ENCODE results near the gene STARD10. TPM values are rescaled to one million over a fixed set of nuclear protein-coding genes. Genes with fewer than 3 reads are reported as not detected.

The STARD10 gene
- total and polyA plus RNA-seq, 8 donors, result 99.5 to 366 (median 164) TPM

- whole genome bisulfite sequencing, 2 donors, result 51 to 52% methylated on average over 8 of the region's 8 CpGs
- Histone ChIP-seq H3K9me3 (no peaks in the 10 kb centered on the region), H3K4me1 (peaks cover 7 to 18% (median 12%) of the 10 kb centered on the region in 3 donors), H3K4me3 (no peak overlapping the region), H3K27ac (peak overlapping the region; percentile 36 to 63 (median 50)), H3K27me3 (no peaks in the 10 kb centered on the region), H3K36me3 (no peaks in the 10 kb centered on the region)
- peak; percentile 26 to 52 (median 38) for ATAC-seq
- no peak for FAIRE-seq
- intact Hi-C loops (cut with DNase I), result loop anchor here in 1 of 3 donors (10.0 kb wide), 1 partner anchor 62 kb away; no protein-coding TSS in a partner anchor
- peak in 1 of 6 donors; percentile 42 for DNase-seq
- no peak for TF ChIP-seq CTCF (IDR thresholded peaks at IDR 0.05)
These were observed 7.3 kb downstream of the STARD10 start for GRCh38 chr11:72786305-72787215.

- no peaks in the 10 kb centered on the region for H3K36me3 ChIP-seq
- H3K9me3 ChIP-seq, result no peaks in the 10 kb centered on the region
- TF ChIP-seq CTCF (IDR thresholded peaks at IDR 0.05), result no peak
- intact Hi-C loops (cut with DNase I), result loop anchor here in 1 of 3 donors (10.0 kb wide), 1 partner anchor 60 kb away; no protein-coding TSS in a partner anchor
- ATAC-seq (no peak), FAIRE-seq (no peak), DNase-seq (no peak)
- no peak overlapping the region for H3K27ac ChIP-seq
- H3K4me3 ChIP-seq, result no peak overlapping the region
- peaks cover 7 to 26% (median 13%) of the 10 kb centered on the region in 3 donors for H3K4me1 ChIP-seq
- H3K27me3 ChIP-seq, result no peaks in the 10 kb centered on the region
- WGBS, 2 donors, result 86 to 89% methylated on average over 10 of the region's 10 CpGs
These were observed 9.2 kb downstream of the STARD10 start for GRCh38 chr11:72784662-72785061.

- no peak overlapping the region for H3K27ac ChIP-seq
- peaks cover 11 to 38% (median 23%) of the 10 kb centered on the region in 3 donors for H3K4me1 ChIP-seq
- H3K36me3 ChIP-seq, result no peaks in the 10 kb centered on the region
- ATAC-seq, result no peak
- H3K4me3 ChIP-seq, result no peak overlapping the region
- no peak for TF ChIP-seq CTCF (IDR thresholded peaks at IDR 0.05)
- intact Hi-C loops (cut with DNase I), result loop anchor here in 1 of 3 donors (10.0 kb wide), 1 partner anchor 59 kb away; no protein-coding TSS in a partner anchor
- no peak for FAIRE-seq
- 86 to 87% methylated on average over 2 of the region's 2 CpGs for WGBS, 2 donors
- H3K9me3 ChIP-seq, result no peaks in the 10 kb centered on the region
- DNase-seq, result no peak
- H3K27me3 ChIP-seq, result no peaks in the 10 kb centered on the region
These were observed 10.5 kb downstream of the STARD10 start for GRCh38 chr11:72783144-72783905.

GRCh38 chr11:72782081-72782920 is 11.5 kb downstream of the STARD10 start:
- intact Hi-C loops (cut with DNase I), result loop anchor here in 1 of 3 donors (10.0 kb wide), 1 partner anchor 58 kb away; no protein-coding TSS in a partner anchor
- 20 to 25% methylated on average over 14 of the region's 14 CpGs for WGBS, 2 donors

More at GRCh38 chr11:72782081-72782920, 11.5 kb downstream of the STARD10 start:
- FAIRE-seq, result no peak
- Histone ChIP-seq H3K27me3 (no peaks in the 10 kb centered on the region), H3K4me3 (peak overlapping the region; percentile 26 to 77 (median 63)), H3K27ac (peak overlapping the region in 3 of 4 donors; percentile 50 to 93 (median 79)), H3K9me3 (no peaks in the 10 kb centered on the region), H3K36me3 (no peaks in the 10 kb centered on the region), H3K4me1 (peaks cover 19 to 47% (median 32%) of the 10 kb centered on the region in 3 donors)
- DNase-seq, result peak in 5 of 6 donors; percentile 54 to 74 (median 56)
- peak in 3 of 4 donors; percentile 21 to 24 (median 23) for ATAC-seq
- no peak for TF ChIP-seq CTCF (IDR thresholded peaks at IDR 0.05)

All from pancreas (tissue), 10 donors.